ENCODE measurements around the gene TRAP1.

TRAP1 gene

GRCh38 chr16:3655030-3655395 lies 62.3 kb downstream of the TRAP1 start:
- TF ChIP-seq CTCF (IDR thresholded peaks at IDR 0.05; ENCODE audit: low read depth, low read length): no peak
- H3K4me3 ChIP-seq (ENCODE audit: low read depth, low read length): no peak overlapping the region

DNA sequence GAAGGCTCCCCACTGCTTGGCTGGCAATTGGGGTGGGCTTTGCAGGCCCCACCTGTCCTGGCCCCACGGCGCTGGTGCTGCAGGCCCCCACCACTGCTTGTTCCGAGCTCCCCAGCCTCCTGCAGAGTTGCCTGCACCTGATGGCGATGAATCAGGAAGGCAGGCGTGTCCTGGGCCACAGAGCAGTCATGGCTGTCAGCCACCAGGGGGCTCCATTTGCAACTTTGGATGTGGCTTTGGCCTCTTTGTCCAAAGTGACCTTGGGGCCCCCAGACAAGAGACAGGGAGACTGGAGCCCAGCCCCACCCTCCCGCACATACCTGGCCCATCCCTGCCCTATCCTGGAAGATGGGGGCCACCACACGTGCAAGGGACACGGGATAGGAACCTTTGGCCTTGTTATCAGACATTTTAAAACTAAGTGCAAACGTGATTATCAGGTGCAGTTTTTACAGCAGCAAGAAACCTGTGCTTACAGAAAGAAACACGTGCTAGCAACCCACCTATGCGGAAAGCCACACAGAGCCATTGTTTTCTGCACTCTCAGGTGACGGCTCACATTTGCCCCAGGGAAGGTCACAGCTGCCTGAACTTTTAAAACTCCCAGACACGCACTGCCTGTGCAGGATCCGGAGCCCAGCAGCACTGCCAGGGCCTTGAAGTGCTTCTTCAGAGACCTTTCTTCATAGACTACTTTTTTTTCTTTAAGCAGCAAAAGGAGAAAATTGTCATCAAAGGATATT lies 62.9 kb downstream of the TRAP1 start, which contains the start of gene DNASE1:
Gene DNASE1, plus strand, starts transcription at position 443 of the 743 bp plus-strand sequence. CDS start 683 bp downstream, outside the sequence.
- TF ChIP-seq CTCF (IDR thresholded peaks at IDR 0.05; ENCODE audit: low read depth, low read length): peak; percentile 54

GRCh38 chr16:3652373-3653195 lies 64.7 kb downstream of the TRAP1 start:
- no peak overlapping the region for H3K4me3 ChIP-seq (ENCODE audit: low read depth, low read length)
- TF ChIP-seq CTCF (IDR thresholded peaks at IDR 0.05; ENCODE audit: low read depth, low read length): no peak

More for the DNA sequence above, 62.9 kb downstream of the TRAP1 start, which contains the start of gene DNASE1:
- no peak within 1 kb of the TSS for H3K4me3 ChIP-seq (ENCODE audit: low read depth, low read length)

GRCh38 chr16:3651461-3652372 lies 65.6 kb downstream of the TRAP1 start:
- TF ChIP-seq CTCF (IDR thresholded peaks at IDR 0.05; ENCODE audit: low read depth, low read length): no peak

GRCh38 chr16:3650631-3651265 lies 66.6 kb downstream of the TRAP1 start:
- H3K4me3 ChIP-seq (ENCODE audit: low read depth, low read length): no peak overlapping the region
- no peak for TF ChIP-seq CTCF (IDR thresholded peaks at IDR 0.05; ENCODE audit: low read depth, low read length)

More at GRCh38 chr16:3651461-3652372, 65.6 kb downstream of the TRAP1 start:
- H3K4me3 ChIP-seq (ENCODE audit: low read depth, low read length): no peak overlapping the region

DNA sequence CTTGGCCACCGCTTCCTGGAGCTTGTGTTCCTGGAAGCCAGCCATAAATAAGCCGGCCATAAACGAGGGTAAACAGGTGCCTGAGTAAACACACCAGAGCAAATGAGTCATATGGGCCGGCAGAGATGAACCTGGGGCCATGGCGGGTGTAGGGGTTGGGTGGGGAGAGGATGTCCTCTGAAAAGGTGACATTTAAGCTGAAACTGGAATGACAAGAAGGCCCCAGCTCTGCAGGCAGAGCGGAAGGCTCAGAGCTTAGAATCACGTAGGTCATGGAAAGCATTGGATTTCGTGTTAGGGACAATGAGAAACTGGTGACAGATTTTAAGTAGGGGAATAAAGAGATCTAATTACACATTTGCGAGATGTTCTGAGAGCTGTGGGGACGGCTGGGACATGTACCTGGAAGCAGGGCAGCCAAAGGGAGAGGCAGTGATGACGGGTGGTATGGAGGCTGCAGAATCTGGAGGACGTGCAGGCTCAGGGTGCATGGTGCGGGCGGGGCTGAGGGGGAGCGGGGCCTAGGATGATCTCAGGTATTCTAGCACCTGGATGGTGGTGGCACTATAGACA lies 70.9 kb downstream of the TRAP1 start:
- no peak for TF ChIP-seq CTCF (IDR thresholded peaks at IDR 0.05; ENCODE audit: low read depth, low read length)
- H3K4me3 ChIP-seq (ENCODE audit: low read depth, low read length): no peak overlapping the region

Measured in WI38 (cell line).